ENCODE results near the gene ASZ1. TPM values are rescaled to one million over a fixed set of nuclear protein-coding genes. Genes with fewer than 3 reads are reported as not detected.

ASZ1 gene
- total RNA-seq, 1 donor from 2014 or later = not detected

DNA sequence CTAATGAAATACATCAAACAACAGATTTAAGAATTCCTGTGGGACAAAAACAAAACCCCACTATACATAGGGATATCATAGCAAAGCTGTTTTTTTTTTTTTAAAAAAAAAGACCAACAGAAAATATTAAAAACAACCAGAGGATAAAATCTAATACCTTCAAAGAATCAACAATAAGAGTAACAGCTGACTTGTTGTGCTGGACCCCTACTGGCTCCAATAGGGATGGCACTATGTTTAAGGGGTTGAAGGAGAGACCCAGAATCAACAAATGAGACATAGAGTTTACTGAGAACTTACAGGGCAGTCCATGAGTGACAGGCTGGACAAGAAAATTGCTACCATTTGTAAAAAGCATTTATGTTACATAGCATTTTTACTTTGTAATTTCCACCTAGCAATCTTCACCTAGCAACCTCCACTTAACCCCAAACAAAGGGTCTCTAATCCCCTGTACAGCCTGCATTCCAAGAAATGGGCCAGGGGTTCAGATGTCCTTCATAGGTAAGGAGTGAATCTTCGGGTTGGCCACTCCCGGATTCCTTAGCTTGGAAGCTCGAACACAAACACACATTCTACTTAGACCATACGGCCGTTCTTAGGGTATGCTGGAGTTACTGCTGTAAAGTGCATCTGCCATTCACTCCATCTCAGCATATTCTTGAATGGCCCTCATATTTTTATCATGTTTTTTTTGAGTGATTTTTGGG is 25.8 kb downstream of the ASZ1 start:
- Mint-ChIP-seq H3K27me3 (ENCODE audit: low read depth) (no peaks in the 10 kb centered on the region), H3K4me3 (no peak overlapping the region), H3K36me3 (no peaks in the 10 kb centered on the region), H3K27ac (peak overlapping the region; percentile 73), H3K9me3 (peaks cover 10% of the 10 kb centered on the region), H3K4me1 (peaks cover 10% of the 10 kb centered on the region)
- TF ChIP-seq, protein P1, sequence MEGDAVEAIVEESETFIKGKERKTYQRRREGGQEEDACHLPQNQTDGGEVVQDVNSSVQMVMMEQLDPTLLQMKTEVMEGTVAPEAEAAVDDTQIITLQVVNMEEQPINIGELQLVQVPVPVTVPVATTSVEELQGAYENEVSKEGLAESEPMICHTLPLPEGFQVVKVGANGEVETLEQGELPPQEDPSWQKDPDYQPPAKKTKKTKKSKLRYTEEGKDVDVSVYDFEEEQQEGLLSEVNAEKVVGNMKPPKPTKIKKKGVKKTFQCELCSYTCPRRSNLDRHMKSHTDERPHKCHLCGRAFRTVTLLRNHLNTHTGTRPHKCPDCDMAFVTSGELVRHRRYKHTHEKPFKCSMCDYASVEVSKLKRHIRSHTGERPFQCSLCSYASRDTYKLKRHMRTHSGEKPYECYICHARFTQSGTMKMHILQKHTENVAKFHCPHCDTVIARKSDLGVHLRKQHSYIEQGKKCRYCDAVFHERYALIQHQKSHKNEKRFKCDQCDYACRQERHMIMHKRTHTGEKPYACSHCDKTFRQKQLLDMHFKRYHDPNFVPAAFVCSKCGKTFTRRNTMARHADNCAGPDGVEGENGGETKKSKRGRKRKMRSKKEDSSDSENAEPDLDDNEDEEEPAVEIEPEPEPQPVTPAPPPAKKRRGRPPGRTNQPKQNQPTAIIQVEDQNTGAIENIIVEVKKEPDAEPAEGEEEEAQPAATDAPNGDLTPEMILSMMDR (IDR thresholded peaks at IDR 0.05; ENCODE audit: unreplicated experiment) = peak; percentile 28
- no peak for DNase-seq (ENCODE audit: low spot score in 2 of 2, unreplicated experiment in 2 of 2)

DNA sequence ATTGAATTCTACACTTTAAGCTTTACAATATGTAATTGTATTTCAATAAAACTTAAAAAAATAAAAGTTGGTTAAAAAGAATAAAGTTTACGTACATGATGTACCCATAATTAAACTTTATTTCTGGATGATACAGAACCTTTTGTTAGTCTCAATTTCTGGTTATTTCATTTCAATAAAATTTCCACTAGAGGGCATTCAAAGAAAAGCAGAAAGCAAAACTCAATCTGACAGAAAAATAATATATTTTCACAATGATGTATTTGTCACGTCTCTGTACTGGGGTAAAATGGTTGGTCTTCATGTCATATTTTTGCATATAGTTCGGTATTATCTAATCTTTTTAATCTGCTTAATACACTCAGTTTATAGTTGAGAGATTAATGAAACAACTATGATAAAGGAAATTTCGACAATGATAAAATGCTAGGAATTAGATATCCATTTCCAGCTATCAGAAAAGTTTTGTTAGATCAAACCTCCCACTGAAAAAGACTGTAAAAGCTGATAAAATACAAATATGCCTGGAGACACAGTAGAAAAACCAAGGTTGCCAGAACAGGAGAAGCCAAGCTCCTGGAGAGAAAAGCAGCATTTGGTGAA is 27.4 kb downstream of the ASZ1 start:
- no peaks in the 10 kb centered on the region for H3K36me3 Mint-ChIP-seq
- no peak overlapping the region for H3K4me3 Mint-ChIP-seq
- H3K27ac Mint-ChIP-seq = no peak overlapping the region
- peaks cover 2% of the 10 kb centered on the region for H3K9me3 Mint-ChIP-seq
- TF ChIP-seq, protein P1 (IDR thresholded peaks at IDR 0.05; ENCODE audit: unreplicated experiment) = peak; percentile 66
- no peaks in the 10 kb centered on the region for H3K27me3 Mint-ChIP-seq (ENCODE audit: low read depth)
- no peak for DNase-seq (ENCODE audit: low spot score in 2 of 2, unreplicated experiment in 2 of 2)
- H3K4me1 Mint-ChIP-seq = peaks cover 10% of the 10 kb centered on the region

DNA sequence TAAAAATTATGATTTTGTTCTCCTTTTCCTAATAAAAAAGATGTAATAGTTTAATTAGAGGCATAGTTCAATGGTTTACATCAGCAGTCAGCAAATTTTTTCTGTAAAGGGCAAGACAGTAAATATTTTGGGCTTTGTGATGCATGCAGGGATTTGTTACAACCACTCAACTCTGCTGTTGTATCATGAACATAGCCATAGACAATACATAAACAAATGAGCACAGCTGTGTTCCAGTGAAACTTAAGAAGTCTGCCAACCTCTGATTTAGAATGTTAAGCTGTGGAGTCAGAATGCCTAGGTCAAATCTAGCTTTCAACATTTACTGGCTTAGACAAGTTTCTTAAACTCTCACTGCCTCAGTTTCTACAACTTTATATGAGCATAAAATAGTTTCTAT is 31.6 kb downstream of the ASZ1 start:
- Mint-ChIP-seq H3K27me3 (ENCODE audit: low read depth) (no peaks in the 10 kb centered on the region), H3K4me1 (peaks cover 6% of the 10 kb centered on the region), H3K27ac (no peak overlapping the region), H3K4me3 (no peak overlapping the region), H3K36me3 (no peaks in the 10 kb centered on the region), H3K9me3 (peaks cover 8% of the 10 kb centered on the region)
- TF ChIP-seq, protein P1 (IDR thresholded peaks at IDR 0.05; ENCODE audit: unreplicated experiment) = no peak
- no peak for DNase-seq (ENCODE audit: low spot score in 2 of 2, unreplicated experiment in 2 of 2)

DNA sequence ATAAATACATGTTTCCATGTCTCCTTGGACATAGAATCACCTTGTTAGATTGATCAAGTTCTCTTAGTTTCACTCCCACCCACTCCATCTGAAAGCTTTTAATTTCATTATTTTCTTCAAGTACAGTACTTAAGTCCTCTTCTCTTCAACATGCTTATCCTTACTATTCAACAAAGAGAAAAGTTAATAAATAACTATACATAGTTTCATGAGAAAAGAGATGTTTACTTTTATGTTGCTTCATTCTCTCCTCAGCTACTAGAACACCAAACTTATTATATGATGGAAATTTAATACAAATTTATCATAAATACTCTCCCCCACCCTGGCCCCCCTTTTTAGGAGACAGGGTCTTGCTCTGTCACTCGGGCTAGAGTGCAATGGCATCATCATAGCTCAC is 33.5 kb downstream of the ASZ1 start:
- TF ChIP-seq, protein P1 (IDR thresholded peaks at IDR 0.05; ENCODE audit: unreplicated experiment) = no peak
- no peaks in the 10 kb centered on the region for H3K27me3 Mint-ChIP-seq (ENCODE audit: low read depth)
- H3K36me3 Mint-ChIP-seq = peaks cover 5% of the 10 kb centered on the region
- H3K4me1 Mint-ChIP-seq = no peaks in the 10 kb centered on the region
- H3K27ac Mint-ChIP-seq = no peak overlapping the region
- H3K9me3 Mint-ChIP-seq = peaks cover 19% of the 10 kb centered on the region
- DNase-seq (ENCODE audit: low spot score in 2 of 2, unreplicated experiment in 2 of 2) = no peak
- no peak overlapping the region for H3K4me3 Mint-ChIP-seq

DNA sequence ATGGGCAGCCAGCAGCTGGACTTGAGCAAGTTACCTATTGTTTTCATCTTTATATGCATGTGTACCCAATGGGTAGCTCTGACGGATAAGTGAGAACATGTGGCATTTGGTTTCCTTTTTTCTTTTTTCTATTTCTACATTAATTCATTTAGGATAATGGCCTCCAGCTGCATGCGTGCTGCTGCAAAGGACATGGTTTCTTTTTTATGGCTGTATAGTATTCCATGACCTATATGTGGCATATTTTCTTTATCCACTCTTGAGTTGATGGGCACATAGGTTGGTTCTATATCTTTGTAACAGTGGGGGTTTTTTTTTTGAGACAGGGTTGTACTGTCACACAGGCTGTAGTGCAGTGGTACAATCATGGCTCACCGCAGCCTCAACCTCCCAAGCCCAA is 37.4 kb downstream of the ASZ1 start:
- TF ChIP-seq, protein P1 (IDR thresholded peaks at IDR 0.05; ENCODE audit: unreplicated experiment) = no peak
- H3K9me3 Mint-ChIP-seq = peaks cover 29% of the 10 kb centered on the region
- H3K27me3 Mint-ChIP-seq (ENCODE audit: low read depth) = no peaks in the 10 kb centered on the region
- DNase-seq (ENCODE audit: low spot score in 2 of 2, unreplicated experiment in 2 of 2) = no peak
- H3K4me1 Mint-ChIP-seq = peaks cover 9% of the 10 kb centered on the region
- no peak overlapping the region for H3K27ac Mint-ChIP-seq
- H3K4me3 Mint-ChIP-seq = no peak overlapping the region
- H3K36me3 Mint-ChIP-seq = peaks cover 14% of the 10 kb centered on the region
